Common myeloid progenitor, CD34-positive (primary cell): Measurements from ENCODE around the gene MICALL1.
"Not testable (repeated sequence)": the region's sequence is repeated elsewhere in the genome, so short reads cannot be mapped to it uniquely, and the experiment has no call there.

Source experiments
- CTCF ChIA-PET: fragments of 350-600 bp; sonication (Branson Sonifier 250); formaldehyde crosslinking; loops from one replicate; lab custom pipeline; 2021; ENCODE audit warnings: antibody characterized with exemption; lab: Charles Lee
- POLR2A ChIA-PET: fragments of 350-600 bp; sonication (Branson Sonifier 250); formaldehyde crosslinking; loops from one replicate; lab custom pipeline; 2021; ENCODE audit warnings: antibody characterized with exemption; lab: Charles Lee
- DNase-seq, 3 donors: peaks; one replicate each; pipeline versions ENCODE4 v3.0.0 to v3.0.0-alpha.2; 2013
- H3K27ac ChIP-seq, 2 experiments: 1 replicate in 1 of 2; 2 replicates in 1 of 2; pipeline ENCODE4 v1.7.0; 2013; ENCODE audit warnings: inconsistent platforms in 2 of 2, low read length in 2 of 2, mild to moderate bottlenecking in 2 of 2, low read depth in 1 of 2, moderate library complexity in 1 of 2; ENCODE audit not compliant: severe bottlenecking in 2 of 2, insufficient read depth in 1 of 2, poor library complexity in 1 of 2
- H3K27me3 ChIP-seq, 5 experiments: replicated peaks in 2 of 5; 1 replicate in 3 of 5; 2 replicates in 2 of 5; pipeline versions ENCODE4 v1.6.1 to v1.7.0; 2013; ENCODE audit warnings: low read length in 4 of 5, mild to moderate bottlenecking in 2 of 5, moderate library complexity in 2 of 5, inconsistent platforms in 1 of 5; ENCODE audit not compliant: insufficient read depth in 5 of 5, control insufficient read depth in 4 of 5
- H3K36me3 ChIP-seq, 4 experiments: 1 replicate in 2 of 4; 2 replicates in 2 of 4; pipeline versions ENCODE4 v1.6.1 to v1.7.0; 2013; ENCODE audit warnings: low read length in 3 of 4, control low read depth in 1 of 4, mild to moderate bottlenecking in 1 of 4; ENCODE audit not compliant: control insufficient read depth in 4 of 4, insufficient read depth in 4 of 4
- H3K4me1 ChIP-seq, 4 experiments: 1 replicate in 3 of 4; 2 replicates in 1 of 4; pipeline versions ENCODE4 v1.6.1 to v1.7.1; 2013; ENCODE audit warnings: low read length in 3 of 4, mild to moderate bottlenecking in 3 of 4, control low read depth in 1 of 4, inconsistent platforms in 1 of 4, moderate library complexity in 1 of 4; ENCODE audit not compliant: control insufficient read depth in 4 of 4, insufficient read depth in 4 of 4; ENCODE audit errors: control extremely low read depth in 1 of 4
- H3K4me3 ChIP-seq, 7 experiments: 1 replicate in 4 of 7; 2 replicates in 3 of 7; pipeline versions ENCODE4 v1.5.1 to v1.7.0; 2013; ENCODE audit warnings: mild to moderate bottlenecking in 7 of 7, low read length in 6 of 7, moderate library complexity in 6 of 7, inconsistent platforms in 2 of 7, low read depth in 2 of 7, control low read depth in 1 of 7; ENCODE audit not compliant: insufficient read depth in 4 of 7, control insufficient read depth in 1 of 7; ENCODE audit errors: extremely low read depth in 1 of 7
- H3K9me3 ChIP-seq, 5 experiments: 1 replicate in 4 of 5; 2 replicates in 1 of 5; pipeline versions ENCODE4 v1.6.1 to v1.7.1; 2013; ENCODE audit warnings: low read length in 4 of 5, mild to moderate bottlenecking in 2 of 5, inconsistent platforms in 1 of 5, low read depth in 1 of 5, moderate library complexity in 1 of 5; ENCODE audit not compliant: control insufficient read depth in 4 of 5, insufficient read depth in 2 of 5; ENCODE audit errors: control extremely low read depth in 1 of 5
- WGBS: methylation state at CpG from one replicate; pipeline ENCODE4 v1.1.5; 2013; ENCODE audit not compliant: insufficient coverage; 5-methylcytosine and 5-hydroxymethylcytosine counted together

The MICALL1 gene

DNA sequence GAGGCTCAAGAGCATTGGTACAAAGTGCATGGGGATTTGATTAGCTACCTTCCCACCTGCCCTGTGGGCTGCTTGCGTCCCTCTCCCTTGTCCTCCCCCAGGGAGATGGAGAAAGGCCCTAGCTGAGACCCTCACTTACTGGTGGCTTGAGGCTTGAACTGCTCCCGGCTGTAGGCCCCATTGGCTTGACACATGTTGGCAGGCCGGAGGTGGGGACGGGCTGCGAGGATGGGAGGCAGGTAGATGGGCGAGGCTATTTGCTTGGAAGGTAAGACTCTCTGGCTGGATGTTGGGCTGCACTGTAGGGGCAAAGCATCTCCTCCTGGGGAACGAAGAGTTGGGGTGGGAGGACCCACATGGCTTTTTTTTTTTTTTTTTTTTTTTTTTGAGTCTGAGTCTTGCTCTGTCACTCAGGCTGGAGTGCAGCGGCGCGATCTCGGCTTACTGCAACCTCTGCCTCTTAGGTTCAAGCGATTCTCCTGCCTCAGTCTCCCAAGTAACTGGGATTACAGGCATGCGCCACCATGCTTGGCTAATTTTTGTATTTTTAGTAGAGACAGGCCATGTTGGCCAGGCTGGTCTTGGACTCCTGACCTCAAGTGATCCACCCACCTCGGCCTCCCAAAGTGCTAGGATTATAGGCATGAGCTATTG lies 41.2 kb downstream of the MICALL1 start:
- POLR2A ChIA-PET = interaction anchor here (0.6 kb wide), 1 partner anchor 13 kb away, joined by 5 read pairs; no protein-coding TSS in a partner anchor
- CTCF ChIA-PET = interaction anchor here (0.6 to 5.0 kb wide), 4 partner anchors 10 to 130 kb away, joined by 3 to 14 read pairs (median 4); partner anchors contain the start of gene MICALL1

DNA sequence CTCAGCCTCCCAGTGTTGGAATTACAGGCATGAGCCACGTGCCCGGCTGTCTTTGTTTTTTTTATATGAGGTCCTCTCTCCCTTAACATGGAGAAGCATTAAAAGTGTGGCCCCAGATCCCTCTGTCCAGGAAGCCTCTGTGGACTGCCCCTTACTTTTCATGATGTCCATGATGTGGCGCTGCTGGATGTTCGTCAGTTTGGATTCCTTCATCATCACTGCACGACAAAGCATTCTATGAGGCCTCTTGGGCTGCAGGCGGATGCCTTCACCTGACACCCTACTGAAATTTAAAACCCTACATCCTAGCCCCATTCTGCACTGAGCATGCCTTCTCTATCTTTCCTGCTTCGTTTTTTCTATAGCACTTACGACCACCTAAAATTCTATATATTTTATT lies 45.2 kb downstream of the MICALL1 start:
- peaks cover 0 to 19% (median 3%) of the 10 kb centered on the region in 5 experiments for H3K27me3 ChIP-seq
- DNase-seq = no peak
- CTCF ChIA-PET = interaction anchor here (1.0 to 2.2 kb wide), 2 partner anchors 11 to 14 kb away, joined by 3 to 7 read pairs; no protein-coding TSS in a partner anchor
- H3K4me1 ChIP-seq = peaks cover 0 to 23% (median 20%) of the 10 kb centered on the region in 4 experiments
- no peaks in the 10 kb centered on the region for H3K9me3 ChIP-seq
- 80% methylated on average over 5 of the region's 8 CpGs for WGBS
- no peaks in the 10 kb centered on the region for H3K36me3 ChIP-seq
- POLR2A ChIA-PET = no interaction called here
- no peak overlapping the region for H3K27ac ChIP-seq
- no peak overlapping the region for H3K4me3 ChIP-seq

More for the DNA sequence above, 41.2 kb downstream of the MICALL1 start:
- not testable (repeated sequence) for H3K27ac ChIP-seq, DNase-seq, H3K4me1 ChIP-seq, H3K27me3 ChIP-seq, H3K36me3 ChIP-seq, H3K9me3 ChIP-seq, H3K4me3 ChIP-seq
- 100% methylated on average over 2 of the region's 14 CpGs for WGBS

DNA sequence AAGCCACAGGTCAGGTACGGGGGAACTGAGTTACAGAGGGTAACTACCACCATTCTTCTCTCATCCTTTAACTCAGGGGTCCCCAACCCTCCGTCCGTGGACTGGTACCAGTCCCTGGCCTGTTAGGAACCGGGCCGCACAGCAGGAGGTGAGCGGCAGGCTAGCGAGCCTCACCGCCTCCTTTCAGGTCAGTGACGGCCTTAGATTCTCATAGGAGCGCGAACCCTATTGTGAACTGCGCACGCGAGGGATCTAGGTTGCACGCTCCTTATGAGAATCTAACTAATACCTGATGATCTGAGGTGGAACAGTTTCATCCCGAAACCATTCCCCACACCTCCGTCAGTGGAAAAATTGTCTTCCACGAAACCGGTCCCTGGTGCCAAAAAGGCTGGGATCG lies 46.5 kb downstream of the MICALL1 start:
- POLR2A ChIA-PET, H3K27ac ChIP-seq, H3K9me3 ChIP-seq: not testable (repeated sequence)
- Histone ChIP-seq H3K36me3 (peaks cover 4 to 12% (median 10%) of the 10 kb centered on the region in 4 experiments), H3K27me3 (peaks cover 0 to 19% (median 3%) of the 10 kb centered on the region in 5 experiments), H3K4me1 (peaks cover 0 to 23% (median 20%) of the 10 kb centered on the region in 4 experiments), H3K4me3 (peak overlapping the region in 6 of 7 experiments; percentile 83 to 99 (median 91))
- CTCF ChIA-PET = interaction anchor here (3.3 kb wide), 1 partner anchor 12 kb away, joined by 20 read pairs; no protein-coding TSS in a partner anchor
- DNase-seq = peak in 1 of 3 donors; percentile 14
- WGBS = 9% methylated on average over 19 of the region's 20 CpGs

DNA sequence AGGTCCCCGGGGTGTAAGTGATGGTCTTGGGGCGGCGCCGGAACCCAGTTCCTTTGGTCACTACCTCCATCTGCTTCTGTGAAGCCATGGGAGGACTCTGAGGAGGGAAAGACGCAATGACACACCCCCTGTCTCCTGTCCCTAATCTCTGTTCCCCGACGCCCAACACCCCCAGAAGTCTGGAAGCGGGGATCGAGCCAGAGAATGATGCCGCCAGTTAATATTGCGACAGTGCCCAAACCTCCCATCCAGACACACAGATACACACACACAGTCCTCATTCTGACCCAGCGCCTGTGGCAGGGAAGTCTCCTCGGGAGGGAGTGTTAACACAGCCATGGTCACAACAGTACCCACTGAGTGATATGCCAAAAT lies 47.0 kb downstream of the MICALL1 start:
- no peak overlapping the region for H3K27ac ChIP-seq
- POLR2A ChIA-PET = no interaction called here

DNA sequence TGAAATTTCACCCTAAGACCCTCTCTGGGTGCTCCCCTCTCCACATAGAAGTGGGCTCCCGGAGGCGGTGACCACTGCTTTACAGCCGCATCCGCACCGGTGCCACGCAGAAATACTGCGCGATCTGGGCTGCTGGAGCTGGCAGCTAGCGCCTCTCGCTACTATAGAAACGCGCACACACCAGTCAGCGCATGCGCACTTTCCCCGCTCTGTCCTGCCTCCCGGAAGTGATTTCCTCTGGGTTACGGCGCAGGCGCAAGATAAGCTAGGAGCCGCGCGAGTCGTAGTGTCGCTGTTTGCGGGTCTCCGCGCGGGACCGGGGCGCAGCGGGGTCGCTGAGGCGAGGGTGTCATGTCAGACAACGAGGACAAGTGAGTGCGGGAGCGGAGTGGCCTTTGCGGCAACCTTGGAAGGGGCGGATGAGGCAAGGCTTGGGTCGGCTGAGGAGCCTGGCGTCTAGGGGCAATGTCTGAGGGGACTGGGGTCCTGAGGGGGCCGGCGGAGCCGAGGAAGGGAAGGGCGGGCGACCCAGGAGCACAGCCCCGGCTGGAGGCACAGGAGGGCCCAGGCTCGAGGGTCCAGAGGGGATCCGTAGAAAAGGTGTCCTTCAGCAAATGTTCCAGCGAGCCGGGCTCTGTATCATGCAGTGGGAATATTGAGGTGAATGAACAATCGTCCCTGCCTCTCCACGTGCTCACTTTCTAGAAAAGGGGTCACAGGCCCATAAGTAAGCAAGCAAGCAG lies 47.5 kb downstream of the MICALL1 start, which contains the start of the genes C22orf23 and POLR2F:
C22orf23 (minus strand) TSS at position 165 of the 743 bp plus-strand sequence. CDS start 452 bp downstream, outside the sequence.
POLR2F (plus strand) TSS at position 263 of the 743 bp plus-strand sequence; CDS start at position 352, 89 bp downstream.
- Histone ChIP-seq H3K27me3 (peaks cover 0 to 19% (median 3%) of the 10 kb centered on the region in 5 experiments), H3K9me3 (no peaks in the 10 kb centered on the region), H3K36me3 (peaks cover 6 to 21% (median 17%) of the 10 kb centered on the region in 4 experiments), H3K4me1 (peaks cover 0 to 23% (median 20%) of the 10 kb centered on the region in 4 experiments), H3K4me3 (peak within 1 kb of the TSS; percentile 78 to 99 (median 90)), H3K27ac (peak within 1 kb of the TSS; percentile 58 to 85)
- DNase-seq = peak; percentile 94 to 97 (median 95)
- WGBS = 0% methylated on average over 49 of the region's 52 CpGs
- ChIA-PET POLR2A (no interaction called here), CTCF (interaction anchor here (3.3 kb wide), 1 partner anchor 11 kb away, joined by 20 read pairs; no protein-coding TSS in a partner anchor)

More for the DNA sequence above, 47.0 kb downstream of the MICALL1 start:
- peaks cover 0 to 23% (median 20%) of the 10 kb centered on the region in 4 experiments for H3K4me1 ChIP-seq
- peaks cover 0 to 19% (median 3%) of the 10 kb centered on the region in 5 experiments for H3K27me3 ChIP-seq
- no peaks in the 10 kb centered on the region for H3K9me3 ChIP-seq
- DNase-seq = no peak
- peaks cover 6 to 16% (median 14%) of the 10 kb centered on the region in 4 experiments for H3K36me3 ChIP-seq
- WGBS = 0% methylated on average over 6 of the region's 13 CpGs
- CTCF ChIA-PET = interaction anchor here (3.3 kb wide), 1 partner anchor 12 kb away, joined by 20 read pairs; no protein-coding TSS in a partner anchor
- H3K4me3 ChIP-seq = peak overlapping the region; percentile 78 to 99 (median 90)

DNA sequence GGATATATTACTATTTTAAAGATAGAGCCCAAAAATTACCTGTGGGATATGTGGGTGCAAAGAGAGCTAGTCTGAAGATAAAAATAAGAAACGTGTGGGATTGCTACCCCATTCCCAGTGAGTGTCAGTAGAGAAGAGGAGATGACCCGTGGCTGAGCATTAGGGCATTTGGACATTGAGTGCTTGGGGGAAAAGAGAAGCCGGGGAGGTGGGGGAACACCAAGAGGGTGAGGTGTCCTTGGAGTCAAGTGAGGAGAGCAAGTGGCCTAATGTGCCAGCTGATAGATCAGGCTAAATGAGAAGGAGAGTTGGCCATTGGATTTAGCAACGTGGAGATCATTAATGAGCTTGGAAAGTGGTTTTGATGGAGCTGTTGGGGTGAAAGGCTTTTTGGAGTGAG lies 48.6 kb downstream of the MICALL1 start:
- H3K36me3 ChIP-seq = peaks cover 10 to 32% (median 26%) of the 10 kb centered on the region in 4 experiments
- no peak for DNase-seq
- H3K27me3 ChIP-seq = peaks cover 0 to 19% (median 3%) of the 10 kb centered on the region in 5 experiments
- 87% methylated on average over 4 of the region's 4 CpGs for WGBS
- H3K4me1 ChIP-seq = peaks cover 0 to 23% (median 20%) of the 10 kb centered on the region in 4 experiments
- peak overlapping the region in 6 of 7 experiments; percentile 6 to 99 (median 91) for H3K4me3 ChIP-seq
- ChIA-PET POLR2A (no interaction called here), CTCF (interaction anchor here (0.8 to 3.3 kb wide), 5 partner anchors 10 to 66 kb away, joined by 3 to 20 read pairs (median 4); no protein-coding TSS in a partner anchor)
- no peaks in the 10 kb centered on the region for H3K9me3 ChIP-seq
- H3K27ac ChIP-seq = no peak overlapping the region
